HPDE6-E6E7 (cell line): ENCODE results near the gene CNEP1R1.

Experiments used
- DNase-seq: peaks from one replicate; pipeline ENCODE4 v3.0.0; 2011; ENCODE audit warnings: missing footprints; ENCODE audit errors: extremely low spot score

Gene CNEP1R1

GRCh38 chr16:50065241-50065623 lies 40.2 kb downstream of the CNEP1R1 start:
- DNase-seq = no peak

- DNase-seq = peak; percentile 97
These were observed 40.8 kb downstream of the CNEP1R1 start, which contains the start of gene HEATR3 for GRCh38 chr16:50065624-50066481. Gene HEATR3, plus strand, starts transcription at chr16:50065970. Its CDS starts 162 bp downstream, at chr16:50066132.

GRCh38 chr16:50066482-50067289 lies 41.7 kb downstream of the CNEP1R1 start:
- no peak for DNase-seq

GRCh38 chr16:50067290-50067853 lies 42.3 kb downstream of the CNEP1R1 start:
- DNase-seq = no peak

GRCh38 chr16:50068550-50068949 lies 43.5 kb downstream of the CNEP1R1 start:
- DNase-seq = no peak

GRCh38 chr16:50069060-50069459 lies 44.0 kb downstream of the CNEP1R1 start:
- no peak for DNase-seq

- DNase-seq = no peak
These were observed 46.1 kb downstream of the CNEP1R1 start for GRCh38 chr16:50071075-50071671.

- DNase-seq = no peak
These were observed 47.7 kb downstream of the CNEP1R1 start for GRCh38 chr16:50072730-50073129.

- DNase-seq = no peak
These were observed 54.5 kb downstream of the CNEP1R1 start for GRCh38 chr16:50079397-50080140.

GRCh38 chr16:50081428-50082018 lies 56.5 kb downstream of the CNEP1R1 start:
- no peak for DNase-seq

- DNase-seq = no peak
These were observed 59.0 kb downstream of the CNEP1R1 start for GRCh38 chr16:50083996-50084395.

GRCh38 chr16:50086176-50086575 lies 61.2 kb downstream of the CNEP1R1 start:
- no peak for DNase-seq
